ENCODE results near the gene SRRM1.
"Not testable (repeated sequence)": the region's sequence is repeated elsewhere in the genome, so short reads cannot be mapped to it uniquely, and the experiment has no call there.

DNA sequence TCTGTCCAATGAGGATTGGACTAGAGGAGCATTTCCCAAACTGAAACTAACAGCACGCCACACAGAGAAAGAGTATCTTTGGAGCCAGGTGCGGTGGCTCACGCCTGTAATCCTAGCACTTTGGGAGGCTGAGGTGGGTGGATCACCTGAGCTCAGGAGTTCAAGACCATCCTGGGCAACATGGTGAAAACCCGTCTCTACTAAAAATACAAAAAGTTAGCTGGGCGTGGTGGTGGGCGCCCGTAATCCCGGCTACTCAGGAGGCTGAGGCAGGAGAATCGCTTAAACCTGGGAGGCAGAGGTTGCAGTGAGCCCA lies 62.9 kb downstream of the SRRM1 start:
- TF ChIP-seq, protein P1, sequence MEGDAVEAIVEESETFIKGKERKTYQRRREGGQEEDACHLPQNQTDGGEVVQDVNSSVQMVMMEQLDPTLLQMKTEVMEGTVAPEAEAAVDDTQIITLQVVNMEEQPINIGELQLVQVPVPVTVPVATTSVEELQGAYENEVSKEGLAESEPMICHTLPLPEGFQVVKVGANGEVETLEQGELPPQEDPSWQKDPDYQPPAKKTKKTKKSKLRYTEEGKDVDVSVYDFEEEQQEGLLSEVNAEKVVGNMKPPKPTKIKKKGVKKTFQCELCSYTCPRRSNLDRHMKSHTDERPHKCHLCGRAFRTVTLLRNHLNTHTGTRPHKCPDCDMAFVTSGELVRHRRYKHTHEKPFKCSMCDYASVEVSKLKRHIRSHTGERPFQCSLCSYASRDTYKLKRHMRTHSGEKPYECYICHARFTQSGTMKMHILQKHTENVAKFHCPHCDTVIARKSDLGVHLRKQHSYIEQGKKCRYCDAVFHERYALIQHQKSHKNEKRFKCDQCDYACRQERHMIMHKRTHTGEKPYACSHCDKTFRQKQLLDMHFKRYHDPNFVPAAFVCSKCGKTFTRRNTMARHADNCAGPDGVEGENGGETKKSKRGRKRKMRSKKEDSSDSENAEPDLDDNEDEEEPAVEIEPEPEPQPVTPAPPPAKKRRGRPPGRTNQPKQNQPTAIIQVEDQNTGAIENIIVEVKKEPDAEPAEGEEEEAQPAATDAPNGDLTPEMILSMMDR (IDR thresholded peaks at IDR 0.05; ENCODE audit: poor library complexity), result not testable (repeated sequence)
- TF ChIP-seq EZH2 (IDR thresholded peaks at IDR 0.05; ENCODE audit: borderline replicate concordance), result not testable (repeated sequence)
